Parathyroid adenoma (tissue), 2 donors: Measurements from ENCODE around the gene FSTL1.

Source experiments
- H2AFZ ChIP-seq: fragments of 300-600 bp; sonication (generic); one replicate; pipeline ENCODE4 v1.7.0; 2017; ENCODE audit warnings: antibody characterized with exemption, mild to moderate bottlenecking
- H3K27ac ChIP-seq: fragments of 300-600 bp; sonication (generic); one replicate; pipeline ENCODE4 v1.7.0; 2017
- H3K27me3 ChIP-seq: fragments of 300-600 bp; sonication (generic); one replicate; pipeline ENCODE4 v1.7.0; 2017; ENCODE audit warnings: low read length; ENCODE audit not compliant: control insufficient read depth, insufficient read depth
- H3K36me3 ChIP-seq: fragments of 300-600 bp; sonication (generic); one replicate; pipeline ENCODE4 v1.7.0; 2017; ENCODE audit warnings: low read length; ENCODE audit not compliant: control insufficient read depth, insufficient read depth
- H3K4me1 ChIP-seq: fragments of 300-600 bp; sonication (generic); one replicate; pipeline ENCODE4 v1.7.0; 2017; ENCODE audit warnings: control low read depth
- H3K4me2 ChIP-seq: fragments of 300-600 bp; sonication (generic); one replicate; pipeline ENCODE4 v1.7.0; 2017; ENCODE audit warnings: low read length
- H3K4me3 ChIP-seq: fragments of 300-600 bp; sonication (generic); one replicate; pipeline ENCODE4 v1.7.0; 2017; ENCODE audit warnings: low read depth, low read length
- H3K79me2 ChIP-seq: fragments of 300-600 bp; sonication (generic); one replicate; pipeline ENCODE4 v1.7.0; 2017; ENCODE audit warnings: control low read depth
- H3K9ac ChIP-seq: fragments of 300-600 bp; sonication (generic); one replicate; pipeline ENCODE4 v1.7.0; 2017; ENCODE audit warnings: mild to moderate bottlenecking
- H3K9me3 ChIP-seq: fragments of 300-600 bp; sonication (generic); one replicate; pipeline ENCODE4 v1.7.0; 2017; ENCODE audit warnings: low read length; ENCODE audit not compliant: control insufficient read depth
- TF ChIP-seq, protein P1 (sequence below): fragments of 300-600 bp; sonication (generic); IDR thresholded peaks from one replicate; pipeline ENCODE4 v1.7.0; 2017; ENCODE audit warnings: antibody characterized with exemption, mild to moderate bottlenecking
- donor health status: primary hyperparathyroidism.

Gene FSTL1

DNA sequence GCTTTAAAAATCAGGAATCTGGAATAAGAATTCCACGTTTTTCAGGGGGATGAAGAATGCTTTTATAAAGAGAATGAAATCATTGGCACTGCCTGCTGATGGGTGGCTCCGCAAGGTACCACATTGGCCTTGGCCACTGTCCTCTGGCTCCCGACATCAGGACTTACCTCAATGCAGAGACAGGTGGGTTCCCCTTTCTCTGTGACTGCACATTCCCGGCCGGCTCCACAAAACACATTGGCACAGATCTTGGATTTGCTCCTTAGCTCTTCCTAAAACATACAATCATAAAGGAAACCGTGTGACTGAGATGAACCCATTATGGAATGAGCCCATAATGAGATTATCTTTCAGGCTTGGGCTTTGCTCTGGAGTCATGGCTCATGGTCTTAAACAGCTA lies 35.0 kb downstream of the FSTL1 start:
- H3K9me3 ChIP-seq: no peaks in the 10 kb centered on the region
- H3K79me2 ChIP-seq: no peaks in the 10 kb centered on the region
- H3K4me1 ChIP-seq: peaks cover 14% of the 10 kb centered on the region
- H3K4me2 ChIP-seq: no peak overlapping the region
- no peak overlapping the region for H3K9ac ChIP-seq
- H3K4me3 ChIP-seq: no peak overlapping the region
- H3K27ac ChIP-seq: no peak overlapping the region
- no peaks in the 10 kb centered on the region for H3K36me3 ChIP-seq
- H3K27me3 ChIP-seq: no peaks in the 10 kb centered on the region
- H2AFZ ChIP-seq: no peak overlapping the region
- TF ChIP-seq, protein P1, sequence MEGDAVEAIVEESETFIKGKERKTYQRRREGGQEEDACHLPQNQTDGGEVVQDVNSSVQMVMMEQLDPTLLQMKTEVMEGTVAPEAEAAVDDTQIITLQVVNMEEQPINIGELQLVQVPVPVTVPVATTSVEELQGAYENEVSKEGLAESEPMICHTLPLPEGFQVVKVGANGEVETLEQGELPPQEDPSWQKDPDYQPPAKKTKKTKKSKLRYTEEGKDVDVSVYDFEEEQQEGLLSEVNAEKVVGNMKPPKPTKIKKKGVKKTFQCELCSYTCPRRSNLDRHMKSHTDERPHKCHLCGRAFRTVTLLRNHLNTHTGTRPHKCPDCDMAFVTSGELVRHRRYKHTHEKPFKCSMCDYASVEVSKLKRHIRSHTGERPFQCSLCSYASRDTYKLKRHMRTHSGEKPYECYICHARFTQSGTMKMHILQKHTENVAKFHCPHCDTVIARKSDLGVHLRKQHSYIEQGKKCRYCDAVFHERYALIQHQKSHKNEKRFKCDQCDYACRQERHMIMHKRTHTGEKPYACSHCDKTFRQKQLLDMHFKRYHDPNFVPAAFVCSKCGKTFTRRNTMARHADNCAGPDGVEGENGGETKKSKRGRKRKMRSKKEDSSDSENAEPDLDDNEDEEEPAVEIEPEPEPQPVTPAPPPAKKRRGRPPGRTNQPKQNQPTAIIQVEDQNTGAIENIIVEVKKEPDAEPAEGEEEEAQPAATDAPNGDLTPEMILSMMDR: no peak

DNA sequence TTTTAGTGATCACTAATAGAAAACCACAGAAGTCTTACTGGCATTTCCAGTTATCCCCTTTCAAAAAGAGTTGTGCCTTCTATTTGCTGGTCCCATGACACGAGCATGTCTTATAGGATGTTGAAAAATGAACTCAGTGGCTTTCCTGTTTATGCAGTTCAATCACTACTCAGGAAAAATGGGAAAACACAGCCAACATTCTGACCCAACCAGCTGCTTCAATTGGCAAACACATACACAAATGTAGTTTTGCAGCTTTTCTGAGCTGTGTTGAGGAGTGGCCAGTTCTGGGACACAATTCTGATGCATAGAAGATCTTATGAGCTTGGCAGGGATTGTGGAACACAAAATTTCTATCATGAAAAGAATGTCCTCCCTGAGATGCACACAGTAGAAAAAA lies 40.3 kb downstream of the FSTL1 start:
- H2AFZ ChIP-seq: no peak overlapping the region
- H3K36me3 ChIP-seq: no peaks in the 10 kb centered on the region
- H3K9me3 ChIP-seq: no peaks in the 10 kb centered on the region
- H3K79me2 ChIP-seq: no peaks in the 10 kb centered on the region
- no peaks in the 10 kb centered on the region for H3K4me1 ChIP-seq
- H3K4me3 ChIP-seq: no peak overlapping the region
- H3K9ac ChIP-seq: no peak overlapping the region
- TF ChIP-seq, protein P1: no peak
- no peaks in the 10 kb centered on the region for H3K27me3 ChIP-seq
- no peak overlapping the region for H3K27ac ChIP-seq
- H3K4me2 ChIP-seq: no peak overlapping the region

DNA sequence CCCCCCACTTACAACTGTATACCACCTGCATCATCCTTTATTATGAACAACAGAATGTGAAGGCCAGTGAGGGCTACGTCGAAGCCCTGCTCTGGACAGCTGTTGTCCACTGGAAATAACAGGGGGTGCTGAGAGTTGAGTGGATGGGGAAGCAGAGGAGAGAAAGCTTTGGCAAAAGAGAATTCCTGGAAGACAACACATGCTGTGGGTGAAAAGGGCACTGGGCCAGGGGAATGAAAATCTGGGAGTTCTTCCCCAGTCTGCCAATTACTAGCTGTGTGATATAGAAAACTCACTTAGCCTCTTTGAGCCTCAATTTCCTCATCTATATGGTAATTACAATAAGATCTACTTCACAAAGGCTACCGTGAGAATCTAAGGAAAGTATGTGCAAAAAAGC lies 40.7 kb downstream of the FSTL1 start:
- Histone ChIP-seq H3K9ac (no peak overlapping the region), H3K4me3 (no peak overlapping the region), H3K9me3 (no peaks in the 10 kb centered on the region), H3K4me1 (no peaks in the 10 kb centered on the region), H3K27me3 (no peaks in the 10 kb centered on the region), H3K4me2 (no peak overlapping the region), H3K79me2 (no peaks in the 10 kb centered on the region), H3K36me3 (no peaks in the 10 kb centered on the region), H2AFZ (no peak overlapping the region), H3K27ac (no peak overlapping the region)
- TF ChIP-seq, protein P1: no peak

DNA sequence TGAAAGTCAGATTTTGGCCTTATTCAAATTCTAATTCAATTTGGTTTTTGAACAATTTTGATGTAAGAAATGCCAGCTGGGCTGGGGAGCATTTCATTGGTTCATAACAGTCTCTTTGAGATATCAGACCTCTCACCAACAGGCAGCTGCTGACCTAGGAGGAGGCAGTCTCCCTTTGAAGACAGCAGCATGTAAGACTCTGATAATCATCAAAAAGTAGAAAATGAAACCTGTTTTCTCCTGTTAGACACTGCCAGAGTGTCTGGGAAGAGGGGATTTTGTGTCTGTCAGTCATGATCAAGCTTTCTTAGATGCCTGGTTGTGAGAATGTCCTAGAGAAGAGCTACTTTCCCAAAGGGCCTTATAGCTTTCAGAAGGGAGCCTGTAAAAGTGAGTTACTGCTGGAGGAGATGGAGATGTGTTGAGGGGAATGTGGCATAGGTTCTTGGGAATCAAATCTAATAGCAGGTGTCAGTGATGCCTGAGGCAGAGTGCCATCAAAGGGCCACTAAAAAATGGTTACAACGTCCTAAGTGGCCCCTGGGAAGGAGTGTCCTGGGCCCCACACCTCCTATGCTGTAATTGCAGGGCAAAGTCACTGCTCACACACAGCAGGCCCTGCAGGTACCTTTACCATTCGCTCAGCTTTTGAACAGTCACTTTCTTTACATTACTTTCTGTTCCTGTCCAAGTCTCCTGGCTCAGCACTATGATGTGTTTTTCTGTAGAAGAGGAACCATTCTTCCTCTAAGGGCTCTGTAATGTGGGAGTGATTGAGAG lies 43.1 kb downstream of the FSTL1 start:
- no peaks in the 10 kb centered on the region for H3K4me1 ChIP-seq
- no peak overlapping the region for H3K4me3 ChIP-seq
- H3K27me3 ChIP-seq: no peaks in the 10 kb centered on the region
- no peaks in the 10 kb centered on the region for H3K79me2 ChIP-seq
- no peak overlapping the region for H2AFZ ChIP-seq
- H3K4me2 ChIP-seq: no peak overlapping the region
- H3K36me3 ChIP-seq: no peaks in the 10 kb centered on the region
- no peak overlapping the region for H3K27ac ChIP-seq
- TF ChIP-seq, protein P1: no peak
- H3K9me3 ChIP-seq: no peaks in the 10 kb centered on the region
- no peak overlapping the region for H3K9ac ChIP-seq

DNA sequence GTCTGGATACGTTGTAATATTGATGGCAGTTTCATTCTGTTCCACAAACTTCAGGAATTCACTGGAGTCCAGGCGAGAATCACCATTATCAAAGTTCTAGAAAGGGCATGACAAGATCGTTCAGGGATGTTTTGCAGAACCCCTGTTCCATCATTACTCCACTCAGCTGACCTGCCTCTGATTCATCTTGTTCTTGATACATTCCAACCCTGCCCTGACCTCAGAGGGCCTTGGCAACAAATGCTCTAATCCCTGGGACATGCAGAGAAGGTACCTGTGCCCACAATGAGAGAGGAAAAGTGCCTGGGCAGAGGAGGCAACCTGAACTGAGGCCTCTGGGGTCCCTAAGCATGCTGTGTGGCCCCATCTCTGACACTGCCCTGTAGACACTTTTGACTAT lies 45.9 kb downstream of the FSTL1 start:
- Histone ChIP-seq H2AFZ (no peak overlapping the region), H3K27me3 (no peaks in the 10 kb centered on the region), H3K9me3 (no peaks in the 10 kb centered on the region), H3K27ac (no peak overlapping the region), H3K4me3 (no peak overlapping the region), H3K36me3 (no peaks in the 10 kb centered on the region), H3K4me2 (no peak overlapping the region), H3K4me1 (no peaks in the 10 kb centered on the region), H3K79me2 (no peaks in the 10 kb centered on the region), H3K9ac (no peak overlapping the region)
- TF ChIP-seq, protein P1: no peak
